ENCODE results near the gene PRSS8.

DNA sequence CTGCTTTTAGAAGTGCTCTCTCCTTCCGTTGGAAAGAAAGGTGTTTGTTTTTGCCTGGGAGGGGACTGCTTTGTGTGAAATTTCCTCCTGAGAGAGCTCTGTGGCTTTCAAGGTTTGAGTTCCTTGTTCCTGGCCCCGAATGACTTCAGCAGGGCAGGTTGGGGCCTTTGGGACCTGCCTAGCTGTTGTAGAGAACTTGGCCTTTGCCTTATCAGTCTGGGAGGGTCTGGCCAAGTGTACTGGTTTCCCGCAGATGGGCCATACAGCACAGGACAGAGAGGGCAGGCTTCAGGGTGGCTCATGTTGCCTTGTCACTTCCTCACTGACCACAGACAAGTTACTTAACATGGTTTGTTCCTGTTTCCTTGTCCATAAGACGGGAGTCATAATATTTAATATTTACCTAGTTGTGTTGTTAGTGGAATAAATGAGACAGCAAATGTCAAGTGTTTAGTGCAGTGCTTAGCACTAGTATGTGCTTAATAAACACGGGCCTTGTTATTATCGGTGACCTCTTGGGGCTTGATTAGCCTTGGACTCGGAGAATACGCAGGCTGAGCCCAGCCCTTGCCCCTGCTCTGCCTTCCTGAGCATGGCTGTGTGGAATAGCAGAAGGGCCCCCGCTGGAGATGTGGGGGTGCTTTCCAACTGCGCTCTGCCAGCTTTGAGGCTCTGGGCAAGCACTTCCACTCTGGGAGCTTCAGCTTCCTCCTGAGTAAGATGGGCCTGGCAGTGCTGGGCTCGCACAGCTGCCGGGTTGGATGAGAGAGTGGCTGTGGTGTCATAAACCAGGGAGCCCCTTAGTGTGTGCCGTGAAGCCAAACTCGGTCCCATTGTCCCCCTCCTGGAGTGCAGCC, 6.6 kb downstream of the PRSS8 start:
- TF ChIP-seq, protein P1, sequence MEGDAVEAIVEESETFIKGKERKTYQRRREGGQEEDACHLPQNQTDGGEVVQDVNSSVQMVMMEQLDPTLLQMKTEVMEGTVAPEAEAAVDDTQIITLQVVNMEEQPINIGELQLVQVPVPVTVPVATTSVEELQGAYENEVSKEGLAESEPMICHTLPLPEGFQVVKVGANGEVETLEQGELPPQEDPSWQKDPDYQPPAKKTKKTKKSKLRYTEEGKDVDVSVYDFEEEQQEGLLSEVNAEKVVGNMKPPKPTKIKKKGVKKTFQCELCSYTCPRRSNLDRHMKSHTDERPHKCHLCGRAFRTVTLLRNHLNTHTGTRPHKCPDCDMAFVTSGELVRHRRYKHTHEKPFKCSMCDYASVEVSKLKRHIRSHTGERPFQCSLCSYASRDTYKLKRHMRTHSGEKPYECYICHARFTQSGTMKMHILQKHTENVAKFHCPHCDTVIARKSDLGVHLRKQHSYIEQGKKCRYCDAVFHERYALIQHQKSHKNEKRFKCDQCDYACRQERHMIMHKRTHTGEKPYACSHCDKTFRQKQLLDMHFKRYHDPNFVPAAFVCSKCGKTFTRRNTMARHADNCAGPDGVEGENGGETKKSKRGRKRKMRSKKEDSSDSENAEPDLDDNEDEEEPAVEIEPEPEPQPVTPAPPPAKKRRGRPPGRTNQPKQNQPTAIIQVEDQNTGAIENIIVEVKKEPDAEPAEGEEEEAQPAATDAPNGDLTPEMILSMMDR (conservative IDR thresholded peaks at IDR 0.05; ENCODE audit: low read length) = no peak
- TF ChIP-seq EZH2phosphoT487 (IDR thresholded peaks at IDR 0.05; ENCODE audit: borderline replicate concordance) = no peak
